Astrocyte (in vitro differentiated cells and primary cell): ENCODE results near the gene ZFP82. TPM values are rescaled to one million over a fixed set of nuclear protein-coding genes. Genes with fewer than 3 reads are reported as not detected.

Source experiments
- DNase-seq: peaks from one replicate; pipeline ENCODE4 v3.0.0-alpha.2; 2010; ENCODE audit warnings: low read depth
- FAIRE-seq: peaks from 2 replicates; lab custom pipeline; 2011; peaks lifted over from hg19 to GRCh38; lab: Jason Lieb, UNC
- H2AFZ ChIP-seq: 2 replicates; pipeline ENCODE4 v1.6.0; 2012; ENCODE audit warnings: low read depth, low read length, inconsistent platforms
- H3K27ac ChIP-seq: 2 replicates; pipeline ENCODE4 v1.5.1; 2011; ENCODE audit warnings: low read depth, low read length, inconsistent platforms
- H3K27me3 ChIP-seq: 2 replicates; pipeline ENCODE4 v1.6.0; 2011; ENCODE audit warnings: low read length, inconsistent platforms; ENCODE audit not compliant: insufficient read depth
- H3K36me3 ChIP-seq: 2 replicates; pipeline ENCODE4 v1.5.1; 2011; ENCODE audit warnings: low read length, inconsistent platforms; ENCODE audit not compliant: insufficient read depth
- H3K4me1 ChIP-seq: 2 replicates; pipeline ENCODE4 v1.5.1; 2011; ENCODE audit warnings: low read length, inconsistent platforms; ENCODE audit not compliant: insufficient read depth
- H3K4me2 ChIP-seq: 2 replicates; pipeline ENCODE4 v1.6.0; 2012; ENCODE audit warnings: low read length, inconsistent platforms
- H3K4me3 ChIP-seq: 2 replicates; pipeline ENCODE4 v1.5.1; 2011; ENCODE audit warnings: low read depth, mild to moderate bottlenecking, low read length, inconsistent platforms; ENCODE audit not compliant: insufficient read depth
- H3K79me2 ChIP-seq: 2 replicates; pipeline ENCODE4 v1.6.0; 2012; ENCODE audit warnings: mild to moderate bottlenecking, low read length, inconsistent platforms; ENCODE audit not compliant: insufficient read depth
- H3K9ac ChIP-seq: 2 replicates; pipeline ENCODE4 v1.6.0; 2012; ENCODE audit warnings: mild to moderate bottlenecking, low read length, inconsistent platforms
- H3K9me3 ChIP-seq: 2 replicates; pipeline ENCODE4 v1.5.1; 2012; ENCODE audit warnings: low read depth, mild to moderate bottlenecking, low read length, inconsistent platforms; ENCODE audit not compliant: insufficient read depth
- H4K20me1 ChIP-seq: 2 replicates; pipeline ENCODE4 v1.6.0; 2012; ENCODE audit warnings: low read length, inconsistent platforms; ENCODE audit not compliant: insufficient read depth
- H3K27ac Mint-ChIP-seq: one replicate; pipeline ENCODE4 v1.8.0; 2021; ENCODE audit warnings: mild to moderate bottlenecking, mixed read lengths; ENCODE audit not compliant: unreplicated experiment
- H3K27me3 Mint-ChIP-seq: one replicate; pipeline ENCODE4 v1.8.0; 2021; ENCODE audit warnings: low read depth, mixed read lengths; ENCODE audit not compliant: unreplicated experiment
- H3K36me3 Mint-ChIP-seq: one replicate; pipeline ENCODE4 v1.8.0; 2021; ENCODE audit warnings: low read depth, mixed read lengths; ENCODE audit not compliant: unreplicated experiment
- H3K4me1 Mint-ChIP-seq: one replicate; pipeline ENCODE4 v1.8.0; 2021; ENCODE audit warnings: low read depth, mixed read lengths; ENCODE audit not compliant: unreplicated experiment
- H3K4me3 Mint-ChIP-seq: one replicate; pipeline ENCODE4 v1.8.0; 2021; ENCODE audit warnings: mild to moderate bottlenecking, moderate library complexity, mixed read lengths; ENCODE audit not compliant: unreplicated experiment
- H3K9me3 Mint-ChIP-seq: one replicate; pipeline ENCODE4 v1.8.0; 2021; ENCODE audit warnings: mild to moderate bottlenecking, mixed read lengths; ENCODE audit not compliant: unreplicated experiment
- EZH2 ChIP-seq: IDR thresholded peaks from 2 replicates; pipeline ENCODE4 v1.6.1; 2012; ENCODE audit warnings: mild to moderate bottlenecking, low read length, inconsistent platforms; ENCODE audit not compliant: insufficient read depth
- total RNA-seq: library from RNA; stranded (reverse); gene quantifications from 2 replicates; pipeline ENCODE4 v1.2.1, GENCODE V29; 2021
- TF ChIP-seq, protein P1 (sequence below): IDR thresholded peaks from 2 replicates; pipeline ENCODE4 v1.5.1; 2011; ENCODE audit warnings: low read depth, mild to moderate bottlenecking, inconsistent platforms, low read length, moderate library complexity; ENCODE audit not compliant: insufficient read depth

The ZFP82 gene
- total RNA-seq, 1 donor from 2014 or later: 6.4 TPM

DNA sequence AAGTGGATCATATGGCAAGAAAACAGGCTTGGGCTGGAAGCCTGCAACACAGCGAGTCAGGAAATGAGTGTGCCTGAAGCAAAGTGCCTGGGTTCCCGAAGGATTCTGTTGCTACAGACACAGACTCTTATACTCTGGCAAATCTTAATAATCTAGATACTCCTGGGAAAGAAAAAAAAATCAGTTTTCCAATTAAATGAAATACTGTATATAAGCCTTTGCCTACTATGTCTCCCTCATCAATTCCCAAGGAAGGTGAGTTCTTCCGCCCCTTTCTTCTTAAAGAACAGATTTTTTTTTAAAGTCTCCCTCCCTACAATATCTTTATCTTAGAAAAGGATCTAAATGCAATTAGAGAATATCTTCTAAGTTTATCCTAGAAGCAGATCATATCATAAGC, 10.3 kb downstream of the ZFP82 start:
- Mint-ChIP-seq H3K4me1 (no peaks in the 10 kb centered on the region), H3K9me3 (peaks cover 29% of the 10 kb centered on the region), H3K27ac (no peak overlapping the region), H3K4me3 (no peak overlapping the region), H3K36me3 (peaks cover 61% of the 10 kb centered on the region), H3K27me3 (no peaks in the 10 kb centered on the region)
- Histone ChIP-seq H3K9ac (no peak overlapping the region), H2AFZ (no peak overlapping the region), H3K9me3 (peaks cover 10% of the 10 kb centered on the region), H3K36me3 (peaks cover 28% of the 10 kb centered on the region), H3K27me3 (no peaks in the 10 kb centered on the region), H3K4me3 (no peak overlapping the region), H4K20me1 (no peaks in the 10 kb centered on the region), H3K4me2 (no peak overlapping the region), H3K27ac (no peak overlapping the region), H3K79me2 (peaks cover 31% of the 10 kb centered on the region), H3K4me1 (no peaks in the 10 kb centered on the region)
- DNase-seq: no peak
- no peak for TF ChIP-seq EZH2
- TF ChIP-seq, protein P1, sequence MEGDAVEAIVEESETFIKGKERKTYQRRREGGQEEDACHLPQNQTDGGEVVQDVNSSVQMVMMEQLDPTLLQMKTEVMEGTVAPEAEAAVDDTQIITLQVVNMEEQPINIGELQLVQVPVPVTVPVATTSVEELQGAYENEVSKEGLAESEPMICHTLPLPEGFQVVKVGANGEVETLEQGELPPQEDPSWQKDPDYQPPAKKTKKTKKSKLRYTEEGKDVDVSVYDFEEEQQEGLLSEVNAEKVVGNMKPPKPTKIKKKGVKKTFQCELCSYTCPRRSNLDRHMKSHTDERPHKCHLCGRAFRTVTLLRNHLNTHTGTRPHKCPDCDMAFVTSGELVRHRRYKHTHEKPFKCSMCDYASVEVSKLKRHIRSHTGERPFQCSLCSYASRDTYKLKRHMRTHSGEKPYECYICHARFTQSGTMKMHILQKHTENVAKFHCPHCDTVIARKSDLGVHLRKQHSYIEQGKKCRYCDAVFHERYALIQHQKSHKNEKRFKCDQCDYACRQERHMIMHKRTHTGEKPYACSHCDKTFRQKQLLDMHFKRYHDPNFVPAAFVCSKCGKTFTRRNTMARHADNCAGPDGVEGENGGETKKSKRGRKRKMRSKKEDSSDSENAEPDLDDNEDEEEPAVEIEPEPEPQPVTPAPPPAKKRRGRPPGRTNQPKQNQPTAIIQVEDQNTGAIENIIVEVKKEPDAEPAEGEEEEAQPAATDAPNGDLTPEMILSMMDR: no peak
- FAIRE-seq: no peak

DNA sequence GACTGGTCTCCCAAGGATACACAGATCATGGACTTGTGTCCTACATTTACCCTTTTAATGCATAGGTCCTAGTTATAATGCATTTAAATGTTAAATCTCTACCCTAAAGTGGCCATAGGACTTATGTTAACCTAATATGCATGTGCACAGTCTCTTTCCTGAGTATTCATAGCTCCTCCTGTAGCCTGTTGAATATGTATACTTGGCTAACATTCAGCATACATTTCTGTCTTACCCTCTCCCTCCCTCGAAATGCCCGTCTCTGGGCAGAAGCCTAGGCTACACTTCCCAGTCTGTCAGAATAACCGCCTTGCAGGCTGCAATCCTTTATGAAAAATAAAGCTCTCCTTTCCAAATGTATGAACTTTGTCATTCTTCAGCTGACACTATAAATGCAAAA, 13.9 kb downstream of the ZFP82 start:
- H3K4me1 Mint-ChIP-seq: no peaks in the 10 kb centered on the region
- no peak overlapping the region for H3K27ac ChIP-seq
- peaks cover 27% of the 10 kb centered on the region for H3K9me3 Mint-ChIP-seq
- H3K4me2 ChIP-seq: no peak overlapping the region
- H3K27me3 ChIP-seq: no peaks in the 10 kb centered on the region
- peaks cover 41% of the 10 kb centered on the region for H3K36me3 ChIP-seq
- no peaks in the 10 kb centered on the region for H4K20me1 ChIP-seq
- no peak overlapping the region for H3K9ac ChIP-seq
- H3K79me2 ChIP-seq: peaks cover 4% of the 10 kb centered on the region
- H3K27ac Mint-ChIP-seq: no peak overlapping the region
- no peak for TF ChIP-seq EZH2
- TF ChIP-seq, protein P1: no peak
- no peak overlapping the region for H3K4me3 ChIP-seq
- no peak overlapping the region for H2AFZ ChIP-seq
- H3K9me3 ChIP-seq: peaks cover 7% of the 10 kb centered on the region
- FAIRE-seq: no peak
- H3K4me3 Mint-ChIP-seq: no peak overlapping the region
- no peaks in the 10 kb centered on the region for H3K27me3 Mint-ChIP-seq
- no peaks in the 10 kb centered on the region for H3K4me1 ChIP-seq
- DNase-seq: no peak
- H3K36me3 Mint-ChIP-seq: peaks cover 62% of the 10 kb centered on the region

DNA sequence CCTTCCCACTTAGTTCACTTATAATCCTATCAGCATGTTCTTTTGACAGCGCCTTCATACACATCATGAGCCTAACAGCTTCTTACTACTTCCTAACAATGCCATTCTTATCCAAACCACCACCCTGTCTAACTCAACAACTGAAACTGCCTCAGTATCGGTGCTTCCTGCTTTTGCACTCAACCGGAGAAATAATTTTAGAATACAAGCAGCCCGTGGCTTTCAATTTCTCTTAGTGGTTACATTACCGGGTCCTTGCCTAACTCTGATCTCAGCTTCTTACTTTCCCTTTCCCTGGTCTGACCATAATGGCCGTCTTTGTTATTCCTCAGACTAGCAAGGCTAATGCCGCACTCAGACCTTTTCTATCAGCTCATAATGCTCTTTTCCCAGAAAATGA, 17.0 kb downstream of the ZFP82 start:
- Mint-ChIP-seq H3K9me3 (peaks cover 38% of the 10 kb centered on the region), H3K36me3 (peaks cover 65% of the 10 kb centered on the region), H3K4me3 (no peak overlapping the region), H3K4me1 (no peaks in the 10 kb centered on the region), H3K27me3 (no peaks in the 10 kb centered on the region), H3K27ac (no peak overlapping the region)
- no peak overlapping the region for H2AFZ ChIP-seq
- no peaks in the 10 kb centered on the region for H3K27me3 ChIP-seq
- no peaks in the 10 kb centered on the region for H4K20me1 ChIP-seq
- no peak overlapping the region for H3K4me3 ChIP-seq
- no peak overlapping the region for H3K9ac ChIP-seq
- H3K36me3 ChIP-seq: peaks cover 32% of the 10 kb centered on the region
- no peak for FAIRE-seq
- no peaks in the 10 kb centered on the region for H3K79me2 ChIP-seq
- H3K4me1 ChIP-seq: no peaks in the 10 kb centered on the region
- peaks cover 5% of the 10 kb centered on the region for H3K9me3 ChIP-seq
- no peak overlapping the region for H3K27ac ChIP-seq
- DNase-seq: no peak
- no peak for TF ChIP-seq EZH2
- TF ChIP-seq, protein P1: no peak
- no peak overlapping the region for H3K4me2 ChIP-seq
